Effector memory CD4-positive, alpha-beta T cell (primary cell): Measurements from ENCODE around the gene PPM1L.
A peak's percentile ranks its signal among the peaks of the same experiment; 100 is the strongest.

ENCODE experiments used
- DNase-seq, 3 donors: peaks; one replicate each; pipeline ENCODE4 v3.0.0-alpha.2; 2020
- H3K27ac ChIP-seq: 2 replicates; pipeline ENCODE4 v1.7.0; 2013; ENCODE audit warnings: mild to moderate bottlenecking, low read length, moderate library complexity; ENCODE audit not compliant: insufficient read depth, poor library complexity, severe bottlenecking
- H3K27me3 ChIP-seq: replicated peaks from 2 replicates; pipeline ENCODE4 v1.7.0; 2013; ENCODE audit warnings: mild to moderate bottlenecking, low read length; ENCODE audit not compliant: insufficient read depth, control insufficient read depth, poor library complexity, severe bottlenecking
- H3K36me3 ChIP-seq: 2 replicates; pipeline ENCODE4 v1.7.0; 2013; ENCODE audit warnings: mild to moderate bottlenecking, low read length, moderate library complexity; ENCODE audit not compliant: control insufficient read depth, insufficient read depth
- H3K4me1 ChIP-seq: 2 replicates; pipeline ENCODE4 v1.7.0; 2013; ENCODE audit warnings: low read length, mild to moderate bottlenecking; ENCODE audit not compliant: control insufficient read depth, insufficient read depth, poor library complexity, severe bottlenecking
- H3K4me3 ChIP-seq: 2 replicates; pipeline ENCODE4 v1.7.0; 2013; ENCODE audit warnings: low read length, low read depth, mild to moderate bottlenecking; ENCODE audit not compliant: insufficient read depth, poor library complexity, severe bottlenecking
- H3K9me3 ChIP-seq: 2 replicates; pipeline ENCODE4 v1.7.0; 2013; ENCODE audit warnings: mild to moderate bottlenecking, low read length, moderate library complexity; ENCODE audit not compliant: control insufficient read depth

Gene PPM1L

DNA sequence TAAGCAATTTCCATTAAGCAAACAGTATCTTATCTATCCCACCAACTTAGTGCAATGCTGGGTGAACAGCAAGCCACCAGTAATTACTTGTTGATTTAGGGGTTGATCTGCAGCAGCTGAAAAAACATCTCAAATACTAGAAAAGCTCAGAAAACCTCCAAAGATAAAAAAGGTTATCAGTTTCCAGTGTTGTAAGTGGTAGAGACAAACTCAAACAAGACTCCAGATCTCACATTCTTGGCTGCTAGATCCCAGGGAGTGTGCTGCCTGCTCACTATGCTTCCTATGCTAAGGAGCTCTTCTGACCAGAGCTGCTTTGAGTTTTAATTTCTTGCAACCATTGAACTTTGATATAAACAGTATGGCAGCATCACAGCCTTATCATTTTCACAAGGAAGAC, 337.9 kb downstream of the PPM1L start:
- H3K9me3 ChIP-seq = no peaks in the 10 kb centered on the region
- H3K27ac ChIP-seq = no peak overlapping the region
- no peaks in the 10 kb centered on the region for H3K27me3 ChIP-seq
- no peak for DNase-seq
- H3K36me3 ChIP-seq = no peaks in the 10 kb centered on the region
- no peaks in the 10 kb centered on the region for H3K4me1 ChIP-seq
- H3K4me3 ChIP-seq = no peak overlapping the region

DNA sequence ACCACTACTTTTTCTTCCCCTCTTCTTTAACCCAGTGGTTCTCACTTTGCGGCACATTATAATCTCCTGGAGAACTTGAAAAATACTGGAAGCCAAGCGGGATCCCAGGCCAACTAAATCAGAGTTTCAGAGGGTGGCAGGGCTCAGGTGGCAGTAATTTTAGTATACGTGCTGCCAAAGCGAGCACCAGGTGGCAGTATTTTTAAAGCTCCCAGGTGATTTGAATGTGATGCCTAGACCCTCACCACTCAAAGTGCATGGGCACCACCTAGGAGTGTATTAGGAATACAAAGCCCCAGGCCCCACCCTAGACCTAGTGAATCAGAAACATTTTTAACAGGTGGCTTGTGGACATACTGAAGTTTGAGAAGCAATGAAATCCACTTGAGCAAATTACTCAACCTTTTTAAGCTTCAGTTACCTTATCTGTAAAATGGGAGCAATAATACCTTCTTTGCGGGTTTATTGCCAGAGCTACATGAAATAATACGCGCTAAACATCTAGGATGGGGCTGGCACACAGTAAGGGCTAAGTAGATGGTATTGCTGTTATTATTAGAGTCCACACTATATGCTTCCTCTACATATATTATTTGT, 340.8 kb downstream of the PPM1L start:
- peak in 1 of 3 donors; percentile 8 for DNase-seq
- Histone ChIP-seq H3K36me3 (no peaks in the 10 kb centered on the region), H3K27me3 (no peaks in the 10 kb centered on the region), H3K4me3 (no peak overlapping the region), H3K9me3 (no peaks in the 10 kb centered on the region), H3K27ac (no peak overlapping the region), H3K4me1 (no peaks in the 10 kb centered on the region)

DNA sequence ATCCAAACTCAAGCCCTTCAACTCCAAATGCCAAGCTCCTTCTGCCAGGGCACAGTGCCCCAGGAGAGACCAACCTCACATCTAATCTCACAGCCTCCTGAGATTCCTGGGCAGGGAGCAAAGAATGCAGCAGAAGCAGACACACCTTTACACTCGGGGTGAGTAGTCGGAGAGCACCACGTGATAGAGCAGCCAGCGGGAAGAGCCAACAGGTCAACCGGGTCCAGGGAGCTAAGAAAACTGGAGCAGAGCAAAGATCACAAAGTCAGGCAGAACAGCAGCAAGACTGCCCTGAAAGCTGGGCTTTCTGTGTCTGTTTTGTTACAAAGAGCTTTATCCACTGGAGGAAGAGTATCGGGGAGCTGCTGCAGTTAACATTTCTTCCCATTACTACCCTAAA, 345.0 kb downstream of the PPM1L start:
- Histone ChIP-seq H3K27ac (no peak overlapping the region), H3K9me3 (no peaks in the 10 kb centered on the region), H3K4me3 (no peak overlapping the region), H3K36me3 (no peaks in the 10 kb centered on the region), H3K4me1 (peaks cover 3% of the 10 kb centered on the region), H3K27me3 (no peaks in the 10 kb centered on the region)
- no peak for DNase-seq

DNA sequence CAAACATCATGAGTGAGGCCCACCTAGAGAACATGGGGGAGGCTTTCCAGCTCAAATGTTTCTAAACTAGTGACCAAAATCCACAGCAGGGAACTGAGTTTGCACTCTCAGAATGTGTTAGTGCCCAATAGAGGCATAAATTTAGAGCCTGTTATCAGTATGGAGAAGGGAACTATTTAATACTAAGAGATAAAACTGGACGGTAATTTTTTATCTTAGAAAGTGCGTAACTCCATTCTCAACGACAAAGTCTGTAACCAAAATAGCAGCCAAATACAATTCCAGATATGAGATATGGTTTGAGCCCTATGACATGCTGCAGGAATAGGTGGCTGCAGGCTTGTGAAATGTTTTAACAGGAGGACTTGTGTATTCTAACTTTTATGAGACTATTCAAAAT, 345.6 kb downstream of the PPM1L start:
- Histone ChIP-seq H3K27me3 (no peaks in the 10 kb centered on the region), H3K4me3 (no peak overlapping the region), H3K27ac (no peak overlapping the region), H3K4me1 (peaks cover 3% of the 10 kb centered on the region), H3K36me3 (no peaks in the 10 kb centered on the region), H3K9me3 (no peaks in the 10 kb centered on the region)
- no peak for DNase-seq

DNA sequence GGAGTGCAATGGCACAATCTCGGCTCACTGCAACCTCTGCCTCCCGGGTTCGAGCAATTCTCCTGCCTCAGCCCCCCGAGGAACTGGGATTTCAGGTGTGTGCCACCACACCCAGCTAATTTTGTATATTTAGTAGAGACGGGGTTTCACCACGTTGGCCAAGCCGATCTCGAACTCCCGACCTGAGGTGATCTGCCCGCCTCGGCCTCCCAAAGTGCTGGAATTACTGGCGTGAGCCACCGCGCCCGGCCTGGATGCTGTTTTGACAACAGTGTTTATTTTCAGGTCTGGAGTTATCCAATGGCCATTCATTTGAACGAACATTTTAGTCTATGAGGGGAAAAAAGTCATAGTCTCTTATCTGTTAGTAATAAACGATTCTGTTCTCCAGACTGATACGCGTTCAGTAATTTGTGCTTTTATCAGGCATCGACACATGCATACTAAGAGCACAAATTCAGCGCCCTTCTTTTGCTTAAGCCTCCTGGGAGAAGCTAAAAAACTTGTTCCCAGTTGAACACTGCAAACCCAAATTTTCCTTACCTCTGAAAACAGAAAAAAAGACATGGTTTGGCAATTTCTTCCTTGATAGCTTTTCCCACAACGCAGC, 347.9 kb downstream of the PPM1L start:
- peaks cover 3% of the 10 kb centered on the region for H3K4me1 ChIP-seq
- H3K4me3 ChIP-seq = no peak overlapping the region
- no peaks in the 10 kb centered on the region for H3K9me3 ChIP-seq
- DNase-seq = no peak
- H3K27ac ChIP-seq = no peak overlapping the region
- H3K36me3 ChIP-seq = no peaks in the 10 kb centered on the region
- H3K27me3 ChIP-seq = no peaks in the 10 kb centered on the region

DNA sequence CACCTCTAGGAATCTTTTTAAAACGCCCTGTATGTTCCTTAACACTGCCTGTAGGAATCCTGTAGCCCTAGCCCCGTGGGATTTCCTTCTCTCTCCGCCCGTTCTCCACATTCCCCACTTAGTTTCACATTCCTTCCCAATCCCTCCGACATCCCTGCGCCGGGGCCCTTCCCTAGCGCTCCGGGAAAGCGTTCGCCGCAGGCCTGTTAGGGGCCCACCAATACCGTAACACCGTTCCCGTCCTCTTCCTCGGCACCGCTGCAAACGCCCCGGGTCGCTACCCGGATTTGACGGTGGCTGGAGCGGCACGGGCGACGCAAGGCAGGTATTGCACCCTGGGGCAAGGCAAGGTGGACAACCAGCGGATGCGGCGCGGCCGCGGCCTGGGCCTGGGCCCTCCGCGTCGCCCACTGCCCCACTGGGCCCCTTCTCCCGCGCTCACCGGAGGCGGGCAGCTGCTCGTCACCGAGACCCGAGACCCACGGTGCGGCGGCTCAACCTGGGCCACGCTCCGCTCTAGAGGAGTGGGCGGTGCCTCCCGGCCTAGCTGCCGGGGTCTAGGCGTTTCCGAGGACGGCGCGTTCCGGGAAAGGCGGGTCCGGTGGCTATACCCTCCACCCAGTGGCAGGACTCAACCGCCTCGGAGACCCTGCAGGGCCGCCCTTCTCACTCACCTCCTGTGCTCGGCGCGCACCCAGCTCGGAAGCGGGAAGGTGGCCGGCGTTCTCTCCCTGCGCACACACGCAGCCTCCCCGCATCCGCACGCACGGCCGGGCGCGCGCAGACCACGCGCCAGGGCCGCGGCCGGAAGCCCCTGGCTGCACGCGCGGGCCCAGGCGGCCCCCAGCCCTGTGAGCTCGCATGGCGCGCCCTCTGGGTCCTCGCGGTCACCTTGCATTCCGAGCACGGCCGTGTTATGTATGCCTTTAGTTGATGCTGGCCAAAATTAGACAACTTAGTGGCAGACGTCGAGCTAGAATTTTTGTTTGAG, 348.8 kb downstream of the PPM1L start, which contains the start of gene B3GALNT1:
Gene B3GALNT1, minus strand, starts transcription at position 789 of the 991 bp plus-strand sequence. CDS start 18,595 bp downstream, outside the sequence.
- DNase-seq = no peak
- Histone ChIP-seq H3K36me3 (no peaks in the 10 kb centered on the region), H3K27ac (no peak within 1 kb of the TSS), H3K27me3 (no peaks in the 10 kb centered on the region), H3K9me3 (no peaks in the 10 kb centered on the region), H3K4me1 (peaks cover 3% of the 10 kb centered on the region), H3K4me3 (peak within 1 kb of the TSS; percentile 39)

DNA sequence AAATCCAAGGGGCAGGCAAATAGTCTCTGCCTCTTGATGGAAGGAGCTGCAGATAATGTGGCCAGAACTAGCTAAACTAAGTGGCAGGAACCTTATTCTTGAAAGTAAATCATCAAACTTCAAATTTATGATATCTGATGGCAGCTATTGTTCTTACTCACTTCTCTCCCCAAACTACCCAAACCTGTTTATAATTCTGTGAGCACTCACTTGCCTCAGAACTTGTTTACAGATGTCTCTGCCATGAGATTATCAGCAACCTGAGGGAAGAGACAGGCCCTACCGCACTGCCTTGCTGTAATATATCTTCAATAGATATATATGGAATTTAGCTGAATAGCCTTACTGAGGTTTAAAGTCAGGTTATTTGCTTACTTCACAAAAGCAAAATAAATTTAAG, 351.3 kb downstream of the PPM1L start:
- Histone ChIP-seq H3K4me1 (peaks cover 3% of the 10 kb centered on the region), H3K36me3 (no peaks in the 10 kb centered on the region), H3K4me3 (no peak overlapping the region), H3K27ac (no peak overlapping the region), H3K27me3 (no peaks in the 10 kb centered on the region), H3K9me3 (no peaks in the 10 kb centered on the region)
- no peak for DNase-seq

DNA sequence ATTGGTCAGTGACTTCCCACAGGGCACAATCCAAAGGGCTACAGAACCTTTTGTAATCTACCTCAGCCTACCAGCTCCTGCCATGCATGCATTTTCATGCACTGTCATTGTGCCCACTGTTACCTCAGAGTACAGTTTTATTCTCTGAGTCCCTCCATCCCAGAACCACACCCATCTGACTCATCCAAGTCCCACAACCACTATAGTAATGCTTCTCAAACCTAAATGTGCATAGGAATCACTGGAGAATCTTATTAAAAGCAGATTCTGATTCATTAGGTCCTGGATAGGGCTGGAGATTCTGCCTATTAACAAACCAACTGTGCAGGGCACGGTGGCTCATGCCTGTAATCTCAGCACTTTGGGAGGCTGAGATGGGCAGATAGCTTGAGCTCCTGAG, 352.8 kb downstream of the PPM1L start:
- no peak for DNase-seq
- no peaks in the 10 kb centered on the region for H3K27me3 ChIP-seq
- no peak overlapping the region for H3K27ac ChIP-seq
- H3K4me1 ChIP-seq = peaks cover 3% of the 10 kb centered on the region
- H3K36me3 ChIP-seq = no peaks in the 10 kb centered on the region
- no peaks in the 10 kb centered on the region for H3K9me3 ChIP-seq
- no peak overlapping the region for H3K4me3 ChIP-seq

DNA sequence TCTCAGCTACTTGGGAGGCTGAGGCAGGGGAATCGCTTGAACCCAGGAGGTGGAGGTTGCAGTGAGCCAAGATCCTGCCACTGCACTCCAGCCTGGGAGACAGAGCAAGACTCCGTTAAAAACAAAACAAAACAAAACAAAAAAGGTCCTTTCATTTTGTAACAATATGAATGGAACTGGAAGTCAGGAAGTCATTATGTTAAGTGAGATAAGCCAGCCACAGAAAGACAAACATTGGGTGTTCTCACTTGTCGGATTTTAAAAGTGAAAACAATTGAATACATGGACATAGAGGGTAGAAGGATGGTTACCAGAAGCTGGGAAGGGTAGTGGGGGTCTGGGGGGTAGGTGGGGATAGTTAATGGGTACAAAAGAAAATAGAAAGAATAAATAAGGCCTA, 361.6 kb downstream of the PPM1L start:
- Histone ChIP-seq H3K36me3 (no peaks in the 10 kb centered on the region), H3K27me3 (no peaks in the 10 kb centered on the region), H3K4me3 (no peak overlapping the region), H3K4me1 (no peaks in the 10 kb centered on the region), H3K9me3 (no peaks in the 10 kb centered on the region), H3K27ac (no peak overlapping the region)
- no peak for DNase-seq

DNA sequence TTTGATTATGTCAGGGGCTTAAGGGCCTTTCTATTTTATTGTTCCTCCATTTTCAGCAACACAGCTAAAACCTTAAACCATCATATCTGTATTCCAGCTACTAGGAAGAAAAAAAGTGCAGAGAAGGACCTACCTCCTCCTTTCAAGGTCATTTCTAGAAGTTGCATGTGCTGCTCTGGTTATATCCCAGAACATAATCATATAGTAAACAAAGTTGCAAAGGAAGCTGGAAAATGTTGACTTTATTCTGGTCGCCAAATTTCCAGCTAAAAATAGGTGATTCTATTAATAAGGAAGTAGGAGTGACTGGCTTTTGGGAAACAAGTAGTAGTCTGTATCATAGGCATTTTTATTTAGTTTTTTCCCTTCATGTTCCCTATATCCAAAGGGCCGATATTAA, 370.5 kb downstream of the PPM1L start:
- H3K27me3 ChIP-seq = no peaks in the 10 kb centered on the region
- H3K9me3 ChIP-seq = no peaks in the 10 kb centered on the region
- no peak overlapping the region for H3K27ac ChIP-seq
- H3K4me3 ChIP-seq = no peak overlapping the region
- no peaks in the 10 kb centered on the region for H3K36me3 ChIP-seq
- no peaks in the 10 kb centered on the region for H3K4me1 ChIP-seq
- no peak for DNase-seq
